PFSK-1 (cell line): ENCODE data around the gene G6PC1.

Experiments
- FOXP2 ChIP-seq: optimal IDR thresholded peaks from 2 replicates; pipeline ENCODE3; 2011; ENCODE audit warnings: borderline replicate concordance, control low read depth, inconsistent platforms; ENCODE audit not compliant: insufficient read depth; ENCODE audit errors: extremely low read length, extremely low read depth
- POLR2AphosphoS5 ChIP-seq: IDR thresholded peaks from 2 replicates; pipeline ENCODE4 v1.6.1; 2012; ENCODE audit warnings: low read depth, mild to moderate bottlenecking, control low read depth, low read length, moderate library complexity
- SIN3A ChIP-seq: IDR thresholded peaks from 2 replicates; pipeline ENCODE4 v1.6.1; 2012; ENCODE audit warnings: mild to moderate bottlenecking, low read length, moderate library complexity, borderline replicate concordance; ENCODE audit not compliant: insufficient read depth
- TAF1 ChIP-seq: IDR thresholded peaks from 2 replicates; pipeline ENCODE4 v1.6.1; 2012; ENCODE audit warnings: low read length, control low read depth, borderline replicate concordance; ENCODE audit not compliant: insufficient read depth
- TF ChIP-seq, protein P1 (sequence below), 2 experiments: IDR thresholded peaks; 2 replicates each; pipeline versions ENCODE4 v1.6.1 to v1.8.0; 2011 to 2012; ENCODE audit warnings: low read depth in 2 of 2, low read length in 2 of 2, control low read depth in 1 of 2, inconsistent platforms in 1 of 2, mild to moderate bottlenecking in 1 of 2, moderate library complexity in 1 of 2; ENCODE audit not compliant: insufficient read depth in 1 of 2

Gene G6PC1

GRCh38 chr17:42913522-42913921 lies 12.9 kb downstream of the G6PC1 start:
- TF ChIP-seq POLR2AphosphoS5 = no peak
- no peak for TF ChIP-seq TAF1
- no peak for TF ChIP-seq FOXP2
- no peak for TF ChIP-seq SIN3A
- TF ChIP-seq, protein P1, sequence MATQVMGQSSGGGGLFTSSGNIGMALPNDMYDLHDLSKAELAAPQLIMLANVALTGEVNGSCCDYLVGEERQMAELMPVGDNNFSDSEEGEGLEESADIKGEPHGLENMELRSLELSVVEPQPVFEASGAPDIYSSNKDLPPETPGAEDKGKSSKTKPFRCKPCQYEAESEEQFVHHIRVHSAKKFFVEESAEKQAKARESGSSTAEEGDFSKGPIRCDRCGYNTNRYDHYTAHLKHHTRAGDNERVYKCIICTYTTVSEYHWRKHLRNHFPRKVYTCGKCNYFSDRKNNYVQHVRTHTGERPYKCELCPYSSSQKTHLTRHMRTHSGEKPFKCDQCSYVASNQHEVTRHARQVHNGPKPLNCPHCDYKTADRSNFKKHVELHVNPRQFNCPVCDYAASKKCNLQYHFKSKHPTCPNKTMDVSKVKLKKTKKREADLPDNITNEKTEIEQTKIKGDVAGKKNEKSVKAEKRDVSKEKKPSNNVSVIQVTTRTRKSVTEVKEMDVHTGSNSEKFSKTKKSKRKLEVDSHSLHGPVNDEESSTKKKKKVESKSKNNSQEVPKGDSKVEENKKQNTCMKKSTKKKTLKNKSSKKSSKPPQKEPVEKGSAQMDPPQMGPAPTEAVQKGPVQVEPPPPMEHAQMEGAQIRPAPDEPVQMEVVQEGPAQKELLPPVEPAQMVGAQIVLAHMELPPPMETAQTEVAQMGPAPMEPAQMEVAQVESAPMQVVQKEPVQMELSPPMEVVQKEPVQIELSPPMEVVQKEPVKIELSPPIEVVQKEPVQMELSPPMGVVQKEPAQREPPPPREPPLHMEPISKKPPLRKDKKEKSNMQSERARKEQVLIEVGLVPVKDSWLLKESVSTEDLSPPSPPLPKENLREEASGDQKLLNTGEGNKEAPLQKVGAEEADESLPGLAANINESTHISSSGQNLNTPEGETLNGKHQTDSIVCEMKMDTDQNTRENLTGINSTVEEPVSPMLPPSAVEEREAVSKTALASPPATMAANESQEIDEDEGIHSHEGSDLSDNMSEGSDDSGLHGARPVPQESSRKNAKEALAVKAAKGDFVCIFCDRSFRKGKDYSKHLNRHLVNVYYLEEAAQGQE (IDR thresholded peaks at IDR 0.05; ENCODE audit: insufficient read depth in 1 of 2, low read depth in 2 of 2, low read length in 2 of 2) = no peak

- TF ChIP-seq, protein P1 (IDR thresholded peaks at IDR 0.05; ENCODE audit: insufficient read depth in 1 of 2, low read depth in 2 of 2, low read length in 2 of 2) = no peak
- TF ChIP-seq POLR2AphosphoS5 (no peak), SIN3A (no peak), TAF1 (no peak), FOXP2 (no peak)
Observed at GRCh38 chr17:42913981-42914617, 13.5 kb downstream of the G6PC1 start.

- TF ChIP-seq FOXP2 = no peak
- no peak for TF ChIP-seq SIN3A
- no peak for TF ChIP-seq TAF1
- TF ChIP-seq POLR2AphosphoS5 = no peak
- TF ChIP-seq, protein P1 (IDR thresholded peaks at IDR 0.05; ENCODE audit: insufficient read depth in 1 of 2, low read depth in 2 of 2, low read length in 2 of 2) = no peak
Observed at GRCh38 chr17:42917236-42917603, 16.6 kb downstream of the G6PC1 start.

DNA sequence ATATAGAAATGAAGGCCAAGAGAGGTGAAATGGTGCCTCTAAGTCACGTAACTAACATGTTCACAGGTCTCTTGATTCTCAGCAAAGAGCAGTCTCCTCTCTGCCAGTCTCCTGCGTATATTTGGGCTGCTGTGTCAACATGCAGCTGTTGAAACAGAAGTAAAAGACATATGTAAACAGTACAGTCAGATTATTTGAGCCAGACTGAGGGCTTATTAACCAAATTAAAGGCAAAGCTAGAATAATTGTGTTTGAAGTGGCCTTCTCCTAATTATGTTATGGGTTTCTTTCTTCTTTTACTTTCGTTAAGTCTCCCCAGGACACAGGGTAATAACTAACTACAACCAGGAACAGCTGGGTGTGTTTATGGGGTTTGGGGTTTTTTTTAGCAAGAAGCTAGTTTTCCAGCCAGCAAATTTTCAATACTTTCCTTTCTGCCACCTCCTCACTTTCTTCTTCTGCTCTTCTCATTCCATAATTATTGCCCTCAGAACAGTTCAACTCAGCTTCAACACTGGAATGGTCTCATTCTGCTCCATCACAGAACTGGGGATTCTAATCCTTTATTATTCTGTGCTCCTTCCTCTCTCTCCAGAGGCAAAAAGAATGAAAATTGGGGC lies 18.4 kb downstream of the G6PC1 start:
- TF ChIP-seq TAF1 (no peak), FOXP2 (no peak), POLR2AphosphoS5 (no peak), SIN3A (no peak)
- TF ChIP-seq, protein P1 (IDR thresholded peaks at IDR 0.05; ENCODE audit: insufficient read depth in 1 of 2, low read depth in 2 of 2, low read length in 2 of 2) = no peak
